ENCODE results near the gene DIRAS1.

- TF ChIP-seq, protein P1, sequence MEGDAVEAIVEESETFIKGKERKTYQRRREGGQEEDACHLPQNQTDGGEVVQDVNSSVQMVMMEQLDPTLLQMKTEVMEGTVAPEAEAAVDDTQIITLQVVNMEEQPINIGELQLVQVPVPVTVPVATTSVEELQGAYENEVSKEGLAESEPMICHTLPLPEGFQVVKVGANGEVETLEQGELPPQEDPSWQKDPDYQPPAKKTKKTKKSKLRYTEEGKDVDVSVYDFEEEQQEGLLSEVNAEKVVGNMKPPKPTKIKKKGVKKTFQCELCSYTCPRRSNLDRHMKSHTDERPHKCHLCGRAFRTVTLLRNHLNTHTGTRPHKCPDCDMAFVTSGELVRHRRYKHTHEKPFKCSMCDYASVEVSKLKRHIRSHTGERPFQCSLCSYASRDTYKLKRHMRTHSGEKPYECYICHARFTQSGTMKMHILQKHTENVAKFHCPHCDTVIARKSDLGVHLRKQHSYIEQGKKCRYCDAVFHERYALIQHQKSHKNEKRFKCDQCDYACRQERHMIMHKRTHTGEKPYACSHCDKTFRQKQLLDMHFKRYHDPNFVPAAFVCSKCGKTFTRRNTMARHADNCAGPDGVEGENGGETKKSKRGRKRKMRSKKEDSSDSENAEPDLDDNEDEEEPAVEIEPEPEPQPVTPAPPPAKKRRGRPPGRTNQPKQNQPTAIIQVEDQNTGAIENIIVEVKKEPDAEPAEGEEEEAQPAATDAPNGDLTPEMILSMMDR (conservative IDR thresholded peaks at IDR 0.05 in 1 of 2, IDR thresholded peaks at IDR 0.05 in 1 of 2; ENCODE audit: extremely low read depth in 1 of 2, insufficient read depth in 1 of 2, low read depth in 1 of 2, low read length in 2 of 2), result no peak
- no peak for TF ChIP-seq EZH2 (IDR thresholded peaks at IDR 0.05; ENCODE audit: borderline replicate concordance, low read length)
Measured at GRCh38 chr19:2763687-2764086, 42.5 kb upstream of the DIRAS1 start.
